Right lobe of liver (tissue), 6 donors: Measurements from ENCODE around the gene EPHA8. TPM values are rescaled to one million over a fixed set of nuclear protein-coding genes. Genes with fewer than 3 reads are reported as not detected.

Source experiments
- ATAC-seq, 4 donors: fragments of 200-7000 bp; cut with Tn5 transposase; one replicate each; pipeline ENCODE4 v1.9.1; 2020; ENCODE audit warnings: mild to moderate bottlenecking in 4 of 4, moderate library complexity in 4 of 4
- DNase-seq, 3 donors: peaks; one replicate each; pipeline ENCODE4 v3.0.0-alpha.2; 2020
- H3K27ac ChIP-seq, 3 donors: fragments of 200-600 bp; one replicate each; pipeline ENCODE4 v1.8.0; 2022
- H3K27me3 ChIP-seq, 2 donors: fragments of 200-600 bp; one replicate each; pipeline ENCODE4 v1.8.0; 2022
- H3K36me3 ChIP-seq, 4 donors: fragments of 200-600 bp; sonication (generic) in 1 of 4; one replicate each; pipeline versions ENCODE4 v1.5.1 to v1.8.0; 2017 to 2022; ENCODE audit warnings: control low read depth in 1 of 4
- H3K4me1 ChIP-seq, 4 donors: fragments of 200-600 bp; sonication (generic) in 1 of 4; one replicate each; pipeline versions ENCODE4 v1.5.1 to v1.8.0; 2017 to 2022; ENCODE audit warnings: control low read depth in 1 of 4
- H3K4me3 ChIP-seq, 3 donors: fragments of 200-600 bp; one replicate each; pipeline ENCODE4 v1.8.0; 2022
- H3K9me3 ChIP-seq, 4 donors: fragments of 200-600 bp; sonication (generic) in 1 of 4; one replicate each; pipeline versions ENCODE4 v1.5.1 to v1.8.0; 2017 to 2022; ENCODE audit warnings: control low read depth in 1 of 4
- POLR2A ChIP-seq: fragments of 450-650 bp; IDR thresholded peaks from one replicate; pipeline ENCODE4 v1.6.1; 2017; ENCODE audit warnings: antibody characterized with exemption, mild to moderate bottlenecking
- WGBS: methylation state at CpG from one replicate; pipeline ENCODE4 v1.1.6; 2018; ENCODE audit warnings: low coverage, low lambda C conversion rate; ENCODE audit not compliant: insufficient coverage; ENCODE audit errors: missing lambda C conversion rate; 5-methylcytosine and 5-hydroxymethylcytosine counted together
- intact Hi-C, 2 donors: fragments of 100-400 bp; cut with DNase I; formaldehyde crosslinking; loops; one replicate each; pipeline versions ENCODE4 v1.11.2 to v1.14.1; 2022
- total RNA-seq, 6 experiments: library from RNA; depleted of rRNA in 2 of 6; stranded (reverse); fragments of >200 nt in 2 of 6; fragmentation: NEBNext Ultra II Directional in 3 of 6; extraction: Animal tissue kit (Norgen Biotek cat#: 25700) in 3 of 6; gene quantifications; one replicate each; pipeline versions ENCODE4 v1.1.0 to v1.2.4, GENCODE V29; 2016 to 2023
- TF ChIP-seq, protein P1 (sequence below), 4 donors: fragments of 200-600 bp in 3 of 4; fragments of 450-650 bp in 1 of 4; IDR thresholded peaks; one replicate each; pipeline versions ENCODE4 v1.5.1 to v1.8.0; 2016 to 2022; ENCODE audit warnings: antibody characterized with exemption in 4 of 4, mild to moderate bottlenecking in 2 of 4
- donor health status: DM: no; HTN: yes; CAD: no.
- donor health status: DM: no; HTN: no; CAD: no.
- donor health status: DM: no; HTN: no; CAD: no.
- donor health status: DM: no; HTN: yes; CAD: no.
- donor health status: DM: no; HTN: yes; CAD: no.

EPHA8 gene
- total RNA-seq, 6 experiments from 2014 or later: not detected

- Histone ChIP-seq H3K27me3 (no peaks in the 10 kb centered on the region), H3K4me1 (no peaks in the 10 kb centered on the region), H3K4me3 (peak overlapping the region in 1 of 3 donors; percentile 38), H3K36me3 (no peaks in the 10 kb centered on the region), H3K9me3 (no peaks in the 10 kb centered on the region), H3K27ac (no peak overlapping the region)
- ATAC-seq (peak in 1 of 4 donors; percentile 8), DNase-seq (no peak)
- intact Hi-C loops: no loop called here
- no peak for TF ChIP-seq POLR2A
- TF ChIP-seq, protein P1, sequence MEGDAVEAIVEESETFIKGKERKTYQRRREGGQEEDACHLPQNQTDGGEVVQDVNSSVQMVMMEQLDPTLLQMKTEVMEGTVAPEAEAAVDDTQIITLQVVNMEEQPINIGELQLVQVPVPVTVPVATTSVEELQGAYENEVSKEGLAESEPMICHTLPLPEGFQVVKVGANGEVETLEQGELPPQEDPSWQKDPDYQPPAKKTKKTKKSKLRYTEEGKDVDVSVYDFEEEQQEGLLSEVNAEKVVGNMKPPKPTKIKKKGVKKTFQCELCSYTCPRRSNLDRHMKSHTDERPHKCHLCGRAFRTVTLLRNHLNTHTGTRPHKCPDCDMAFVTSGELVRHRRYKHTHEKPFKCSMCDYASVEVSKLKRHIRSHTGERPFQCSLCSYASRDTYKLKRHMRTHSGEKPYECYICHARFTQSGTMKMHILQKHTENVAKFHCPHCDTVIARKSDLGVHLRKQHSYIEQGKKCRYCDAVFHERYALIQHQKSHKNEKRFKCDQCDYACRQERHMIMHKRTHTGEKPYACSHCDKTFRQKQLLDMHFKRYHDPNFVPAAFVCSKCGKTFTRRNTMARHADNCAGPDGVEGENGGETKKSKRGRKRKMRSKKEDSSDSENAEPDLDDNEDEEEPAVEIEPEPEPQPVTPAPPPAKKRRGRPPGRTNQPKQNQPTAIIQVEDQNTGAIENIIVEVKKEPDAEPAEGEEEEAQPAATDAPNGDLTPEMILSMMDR (IDR thresholded peaks at IDR 0.05): no peak
- 21% methylated on average over 2 of the region's 8 CpGs for WGBS
Observed at GRCh38 chr1:22639286-22639685, 76.0 kb downstream of the EPHA8 start.

DNA sequence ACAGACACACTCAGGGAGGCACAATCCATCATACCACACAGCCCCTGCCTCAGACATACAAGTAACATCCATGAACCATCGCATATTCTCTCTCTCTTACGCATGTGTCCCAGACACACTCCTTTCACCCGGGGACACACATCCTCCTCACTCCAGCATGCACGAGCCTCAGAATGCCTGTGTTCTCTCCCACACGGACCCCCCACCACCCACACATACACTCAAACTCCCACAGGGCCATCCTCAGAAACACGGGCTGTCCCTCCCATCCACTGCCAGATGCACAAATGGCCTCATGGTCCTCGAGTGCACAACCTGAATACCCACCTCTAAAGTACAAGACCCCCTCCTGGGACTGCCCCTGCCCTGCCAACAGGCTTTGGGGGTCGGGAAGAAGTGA is 78.0 kb downstream of the EPHA8 start:
- no peaks in the 10 kb centered on the region for H3K36me3 ChIP-seq

GRCh38 chr1:22641906-22642636 is 78.8 kb downstream of the EPHA8 start:
- H3K27ac ChIP-seq: no peak overlapping the region
- 3% methylated on average over 5 of the region's 18 CpGs for WGBS

More for the DNA sequence above, 78.0 kb downstream of the EPHA8 start:
- H3K27ac ChIP-seq: no peak overlapping the region
- no peak overlapping the region for H3K4me3 ChIP-seq
- WGBS: 41% methylated on average over 8 of the region's 8 CpGs
- H3K4me1 ChIP-seq: no peaks in the 10 kb centered on the region
- TF ChIP-seq, protein P1 (IDR thresholded peaks at IDR 0.05): no peak
- no peak for TF ChIP-seq POLR2A
- ATAC-seq: no peak
- DNase-seq: no peak
- no peaks in the 10 kb centered on the region for H3K27me3 ChIP-seq
- intact Hi-C loops: loop anchor here (5.0 to 10.0 kb wide), 2 partner anchors 219 to 506 kb away; no protein-coding TSS in a partner anchor
- H3K9me3 ChIP-seq: no peaks in the 10 kb centered on the region

DNA sequence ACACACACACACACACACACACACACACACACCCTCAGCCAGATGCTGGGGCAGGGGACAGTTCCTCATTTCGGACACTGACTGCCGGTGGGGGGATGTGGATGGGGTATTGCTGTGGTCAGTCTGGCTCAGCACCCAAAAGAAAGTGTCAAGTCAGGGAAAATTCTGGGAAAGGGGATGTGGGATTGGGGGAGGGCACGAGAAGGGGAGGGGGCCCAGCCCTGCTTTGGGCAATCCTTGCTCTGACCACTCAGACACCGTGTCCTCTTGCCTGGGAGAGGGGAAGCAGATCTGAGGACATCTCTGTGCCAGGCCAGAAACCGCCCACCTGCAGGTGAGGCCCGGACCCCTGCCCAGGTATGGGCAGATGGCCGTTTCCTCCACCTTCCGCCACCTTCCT is 80.1 kb downstream of the EPHA8 start, which contains the start of gene C1QC:
Gene C1QC (plus strand): TSS at position 253 of the 400 bp plus-strand sequence. CDS start 391 bp downstream, outside the sequence.
- ATAC-seq (peak; percentile 18 to 42 (median 34)), DNase-seq (peak in 2 of 3 donors; percentile 41 to 61)
- H3K9me3 ChIP-seq: no peaks in the 10 kb centered on the region
- H3K27ac ChIP-seq: no peak within 1 kb of the TSS
- H3K36me3 ChIP-seq: no peaks in the 10 kb centered on the region
- 33% methylated on average over 3 of the region's 8 CpGs for WGBS
- intact Hi-C loops: loop anchor here (5.0 to 10.0 kb wide), 2 partner anchors 221 to 509 kb away; no protein-coding TSS in a partner anchor
- H3K4me1 ChIP-seq: no peaks in the 10 kb centered on the region
- peak within 1 kb of the TSS; percentile 5 to 33 (median 16) for H3K4me3 ChIP-seq
- no peaks in the 10 kb centered on the region for H3K27me3 ChIP-seq
- TF ChIP-seq, protein P1 (IDR thresholded peaks at IDR 0.05): no peak
- peak; percentile 18 for TF ChIP-seq POLR2A

More at GRCh38 chr1:22641906-22642636, 78.8 kb downstream of the EPHA8 start:
- Histone ChIP-seq H3K9me3 (no peaks in the 10 kb centered on the region), H3K27me3 (no peaks in the 10 kb centered on the region), H3K4me3 (no peak overlapping the region), H3K36me3 (no peaks in the 10 kb centered on the region), H3K4me1 (no peaks in the 10 kb centered on the region)
- intact Hi-C loops: loop anchor here (5.0 to 10.0 kb wide), 2 partner anchors 220 to 507 kb away; no protein-coding TSS in a partner anchor
- no peak for TF ChIP-seq POLR2A
- TF ChIP-seq, protein P1 (IDR thresholded peaks at IDR 0.05): peak; percentile 87 to 97 (median 95)
- peak; percentile 84 to 87 (median 85) for DNase-seq
- ATAC-seq: peak; percentile 85 to 91 (median 86)
